ENCODE data around the gene TSPAN18.

The TSPAN18 gene

GRCh38 chr11:44901120-44901633, 174.4 kb downstream of the TSPAN18 start:
- DNase-seq (ENCODE audit: low spot score), result no peak
- no peak overlapping the region for H3K27ac Mint-ChIP-seq
- H3K36me3 Mint-ChIP-seq (ENCODE audit: low read depth), result no peaks in the 10 kb centered on the region
- no peaks in the 10 kb centered on the region for H3K9me3 Mint-ChIP-seq
- H3K27me3 Mint-ChIP-seq (ENCODE audit: low read depth), result peaks cover 2% of the 10 kb centered on the region
- no peak overlapping the region for H3K4me3 Mint-ChIP-seq
- H3K4me1 Mint-ChIP-seq (ENCODE audit: low read depth), result no peaks in the 10 kb centered on the region

DNA sequence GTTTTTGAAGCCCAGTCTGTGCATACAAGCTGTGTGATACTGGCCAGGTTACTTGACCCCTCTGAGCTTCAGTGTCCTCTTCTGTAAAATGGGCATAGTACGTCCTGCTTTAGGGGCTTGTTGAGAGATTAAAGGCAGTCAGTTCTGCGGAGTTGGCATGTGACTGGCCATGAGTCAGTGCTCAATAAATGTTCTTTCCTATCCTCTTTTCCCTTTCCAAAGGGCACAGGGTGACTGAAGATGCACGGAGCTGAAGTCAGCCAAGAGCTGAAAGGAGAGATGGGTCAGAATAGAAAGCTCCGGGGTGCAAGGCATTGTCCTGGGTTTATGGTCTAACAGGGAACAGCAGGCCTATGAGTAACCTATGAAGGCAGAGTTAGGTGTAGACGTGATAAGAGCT, 175.0 kb downstream of the TSPAN18 start:
- Mint-ChIP-seq H3K36me3 (ENCODE audit: low read depth) (no peaks in the 10 kb centered on the region), H3K4me3 (no peak overlapping the region), H3K4me1 (ENCODE audit: low read depth) (no peaks in the 10 kb centered on the region), H3K9me3 (no peaks in the 10 kb centered on the region), H3K27ac (no peak overlapping the region), H3K27me3 (ENCODE audit: low read depth) (peaks cover 2% of the 10 kb centered on the region)
- DNase-seq (ENCODE audit: low spot score), result no peak

DNA sequence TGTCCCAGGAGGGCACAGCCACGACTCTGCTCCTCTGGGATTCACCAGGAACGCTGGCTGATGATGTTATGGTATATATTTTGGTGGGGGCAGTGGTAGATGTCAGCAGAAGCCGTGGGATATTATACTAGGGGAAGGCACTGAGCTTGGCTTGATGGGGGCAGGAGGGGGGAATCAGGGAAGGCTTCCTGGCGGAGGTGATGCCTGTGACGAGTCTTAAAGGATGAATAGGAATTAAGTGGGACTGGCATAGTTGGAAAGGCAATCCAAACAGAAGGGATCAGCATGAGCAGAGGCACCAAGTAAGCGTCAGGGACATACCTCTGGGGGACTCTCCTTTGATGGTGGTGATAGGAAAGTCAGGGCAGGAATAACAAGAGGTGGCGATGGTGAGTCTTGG, 176.3 kb downstream of the TSPAN18 start:
- no peaks in the 10 kb centered on the region for H3K9me3 Mint-ChIP-seq
- H3K36me3 Mint-ChIP-seq (ENCODE audit: low read depth), result no peaks in the 10 kb centered on the region
- no peak overlapping the region for H3K27ac Mint-ChIP-seq
- DNase-seq (ENCODE audit: low spot score), result no peak
- H3K4me3 Mint-ChIP-seq, result no peak overlapping the region
- H3K4me1 Mint-ChIP-seq (ENCODE audit: low read depth), result no peaks in the 10 kb centered on the region
- peaks cover 2% of the 10 kb centered on the region for H3K27me3 Mint-ChIP-seq (ENCODE audit: low read depth)

- H3K4me1 Mint-ChIP-seq (ENCODE audit: low read depth), result no peaks in the 10 kb centered on the region
- H3K27me3 Mint-ChIP-seq (ENCODE audit: low read depth), result peaks cover 2% of the 10 kb centered on the region
- H3K4me3 Mint-ChIP-seq, result no peak overlapping the region
- DNase-seq (ENCODE audit: low spot score), result no peak
- no peaks in the 10 kb centered on the region for H3K36me3 Mint-ChIP-seq (ENCODE audit: low read depth)
- H3K9me3 Mint-ChIP-seq, result no peaks in the 10 kb centered on the region
- no peak overlapping the region for H3K27ac Mint-ChIP-seq
Observed at GRCh38 chr11:44903518-44903917, 176.8 kb downstream of the TSPAN18 start.

GRCh38 chr11:44904261-44905020, 177.7 kb downstream of the TSPAN18 start:
- H3K27me3 Mint-ChIP-seq (ENCODE audit: low read depth), result peaks cover 2% of the 10 kb centered on the region
- no peaks in the 10 kb centered on the region for H3K36me3 Mint-ChIP-seq (ENCODE audit: low read depth)
- no peak overlapping the region for H3K27ac Mint-ChIP-seq
- H3K4me1 Mint-ChIP-seq (ENCODE audit: low read depth), result no peaks in the 10 kb centered on the region
- H3K4me3 Mint-ChIP-seq, result no peak overlapping the region
- DNase-seq (ENCODE audit: low spot score), result no peak
- no peaks in the 10 kb centered on the region for H3K9me3 Mint-ChIP-seq

DNA sequence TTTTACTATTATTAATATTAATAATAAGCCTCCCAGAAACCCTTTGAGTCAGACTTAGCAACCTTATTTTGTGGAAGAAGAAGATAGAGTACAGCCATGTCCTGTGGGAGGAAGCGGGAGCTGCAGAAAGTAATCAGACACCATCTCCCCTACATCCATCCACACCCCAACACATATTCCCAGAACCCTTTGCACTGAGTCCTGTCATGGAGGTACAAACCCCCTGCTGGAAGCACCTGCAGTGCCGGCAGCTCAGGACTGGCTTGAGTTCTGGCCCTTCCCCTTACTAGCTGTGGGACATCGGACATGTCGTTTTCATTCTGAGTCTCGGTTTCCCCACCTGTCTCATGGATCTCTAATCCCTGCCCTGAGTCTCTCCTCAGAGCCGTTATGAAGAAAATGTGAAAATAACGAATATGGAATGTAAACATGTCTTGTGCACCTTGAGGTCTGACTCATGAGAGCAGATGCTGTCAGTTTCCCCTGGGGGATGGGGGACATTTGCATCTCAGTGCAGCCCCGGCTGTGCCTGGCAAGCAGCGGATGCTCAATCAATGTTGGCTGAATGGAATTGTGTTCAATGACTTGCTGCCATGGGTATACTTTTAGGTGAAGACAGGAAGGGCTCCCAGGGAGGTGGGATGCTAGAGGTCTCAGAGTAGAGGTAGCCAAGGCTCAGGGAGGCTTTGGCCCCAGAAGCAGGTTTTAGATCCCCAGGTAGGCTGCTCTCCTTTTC, 178.5 kb downstream of the TSPAN18 start:
- no peak for DNase-seq (ENCODE audit: low spot score)
- Mint-ChIP-seq H3K36me3 (ENCODE audit: low read depth) (no peaks in the 10 kb centered on the region), H3K27me3 (ENCODE audit: low read depth) (peaks cover 2% of the 10 kb centered on the region), H3K4me3 (no peak overlapping the region), H3K9me3 (no peaks in the 10 kb centered on the region), H3K27ac (no peak overlapping the region), H3K4me1 (ENCODE audit: low read depth) (no peaks in the 10 kb centered on the region)

DNA sequence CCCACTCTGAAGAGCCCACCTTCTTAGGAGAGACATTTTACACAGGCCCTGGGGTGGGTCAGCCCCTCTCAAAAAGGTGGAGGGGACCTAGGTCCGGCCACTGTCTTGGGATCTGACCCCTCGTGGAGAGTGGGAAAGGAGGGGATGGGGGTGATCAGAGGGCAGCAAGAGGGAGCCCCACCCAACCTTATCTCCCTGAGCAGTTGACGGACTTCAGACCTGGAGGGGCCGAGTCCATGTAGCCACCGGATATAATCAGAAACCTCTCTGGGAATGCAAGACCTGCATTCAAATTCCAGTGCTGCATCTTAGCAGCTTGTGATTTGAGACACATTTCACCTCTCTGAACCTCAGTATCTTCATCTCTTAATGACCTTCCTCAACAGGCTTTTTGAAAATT, 179.9 kb downstream of the TSPAN18 start:
- Mint-ChIP-seq H3K36me3 (ENCODE audit: low read depth) (no peaks in the 10 kb centered on the region), H3K27ac (no peak overlapping the region), H3K4me1 (ENCODE audit: low read depth) (peaks cover 4% of the 10 kb centered on the region), H3K27me3 (ENCODE audit: low read depth) (peaks cover 2% of the 10 kb centered on the region), H3K4me3 (no peak overlapping the region), H3K9me3 (no peaks in the 10 kb centered on the region)
- DNase-seq (ENCODE audit: low spot score), result no peak

GRCh38 chr11:44909557-44909956, 182.8 kb downstream of the TSPAN18 start:
- no peaks in the 10 kb centered on the region for H3K9me3 Mint-ChIP-seq
- no peak overlapping the region for H3K27ac Mint-ChIP-seq
- H3K4me3 Mint-ChIP-seq, result no peak overlapping the region
- no peaks in the 10 kb centered on the region for H3K36me3 Mint-ChIP-seq (ENCODE audit: low read depth)
- peaks cover 2% of the 10 kb centered on the region for H3K27me3 Mint-ChIP-seq (ENCODE audit: low read depth)
- no peak for DNase-seq (ENCODE audit: low spot score)
- peaks cover 4% of the 10 kb centered on the region for H3K4me1 Mint-ChIP-seq (ENCODE audit: low read depth)

DNA sequence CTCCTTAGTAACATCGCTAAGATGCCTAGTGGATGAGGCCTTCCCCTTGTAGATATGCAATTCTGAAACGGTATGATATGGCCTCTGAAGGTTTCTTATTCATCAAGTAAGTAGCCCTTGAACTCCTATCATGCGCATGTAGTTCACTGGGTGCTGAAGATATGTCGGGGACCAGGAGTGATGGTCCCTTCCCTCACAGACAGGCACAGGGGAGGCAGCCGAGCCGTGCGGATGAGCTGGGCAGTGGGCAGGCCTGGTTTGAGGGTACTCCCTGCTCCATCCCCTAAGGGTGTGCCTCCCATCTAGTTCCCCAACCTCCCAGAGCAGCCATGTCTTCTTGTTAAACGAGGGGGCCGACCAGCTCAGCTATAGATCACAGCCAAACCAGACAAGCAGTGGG, 183.8 kb downstream of the TSPAN18 start:
- DNase-seq (ENCODE audit: low spot score), result no peak
- Mint-ChIP-seq H3K27ac (no peak overlapping the region), H3K9me3 (no peaks in the 10 kb centered on the region), H3K4me1 (ENCODE audit: low read depth) (peaks cover 4% of the 10 kb centered on the region), H3K36me3 (ENCODE audit: low read depth) (no peaks in the 10 kb centered on the region), H3K27me3 (ENCODE audit: low read depth) (no peaks in the 10 kb centered on the region), H3K4me3 (no peak overlapping the region)

DNA sequence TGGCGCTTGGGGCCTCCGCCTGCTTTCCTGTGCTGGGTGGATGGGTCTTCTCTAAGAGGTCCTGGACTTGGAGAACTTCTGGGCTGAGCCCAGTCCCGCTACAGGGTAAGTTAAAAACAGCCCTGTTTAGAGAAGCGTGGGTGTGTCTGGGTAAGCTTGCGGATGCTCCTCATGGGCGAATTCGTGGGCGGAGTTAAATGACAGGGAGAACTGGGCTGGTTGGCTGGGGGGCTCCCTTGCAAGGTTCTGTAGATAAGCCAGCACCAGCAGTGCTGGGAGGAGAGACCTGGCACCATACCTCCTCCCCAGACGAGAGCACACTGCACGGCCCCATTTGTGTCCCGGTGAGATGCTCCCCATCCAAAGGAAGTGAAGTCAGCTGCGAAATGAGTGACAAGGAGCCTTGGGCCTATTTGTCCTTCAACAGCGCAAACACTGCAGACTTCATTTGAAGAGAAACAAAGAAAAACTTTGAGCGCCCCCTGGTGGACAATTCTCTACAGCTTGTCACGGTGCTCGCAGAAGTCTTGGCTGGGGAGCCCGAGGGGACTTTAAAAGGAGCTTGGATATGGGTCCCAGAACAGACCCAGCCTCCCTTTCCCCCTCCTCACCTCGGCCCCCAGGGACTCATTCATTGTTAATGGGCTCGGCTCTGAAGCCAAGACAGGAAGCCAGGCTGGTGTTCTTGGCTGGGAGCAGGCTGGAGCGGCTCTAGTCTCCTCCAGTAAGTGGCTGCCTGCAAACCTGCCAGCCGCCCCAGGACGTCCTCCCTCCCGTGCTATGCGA, 184.5 kb downstream of the TSPAN18 start:
- no peak overlapping the region for H3K27ac Mint-ChIP-seq
- no peaks in the 10 kb centered on the region for H3K36me3 Mint-ChIP-seq (ENCODE audit: low read depth)

GRCh38 chr11:44912270-44912987, 185.7 kb downstream of the TSPAN18 start:
- no peak for DNase-seq (ENCODE audit: low spot score)
- Mint-ChIP-seq H3K4me3 (no peak overlapping the region), H3K9me3 (no peaks in the 10 kb centered on the region), H3K27me3 (ENCODE audit: low read depth) (no peaks in the 10 kb centered on the region), H3K36me3 (ENCODE audit: low read depth) (no peaks in the 10 kb centered on the region), H3K27ac (no peak overlapping the region), H3K4me1 (ENCODE audit: low read depth) (peaks cover 4% of the 10 kb centered on the region)

More for the DNA sequence above, 184.5 kb downstream of the TSPAN18 start:
- H3K27me3 Mint-ChIP-seq (ENCODE audit: low read depth), result no peaks in the 10 kb centered on the region
- no peaks in the 10 kb centered on the region for H3K9me3 Mint-ChIP-seq
- peak; percentile 66 for DNase-seq (ENCODE audit: low spot score)
- H3K4me1 Mint-ChIP-seq (ENCODE audit: low read depth), result peaks cover 4% of the 10 kb centered on the region
- H3K4me3 Mint-ChIP-seq, result no peak overlapping the region

- no peak for DNase-seq (ENCODE audit: low spot score)
- H3K9me3 Mint-ChIP-seq, result no peaks in the 10 kb centered on the region
- H3K36me3 Mint-ChIP-seq (ENCODE audit: low read depth), result no peaks in the 10 kb centered on the region
- no peak overlapping the region for H3K4me3 Mint-ChIP-seq
- no peaks in the 10 kb centered on the region for H3K27me3 Mint-ChIP-seq (ENCODE audit: low read depth)
- no peak overlapping the region for H3K27ac Mint-ChIP-seq
- peaks cover 4% of the 10 kb centered on the region for H3K4me1 Mint-ChIP-seq (ENCODE audit: low read depth)
Observed at GRCh38 chr11:44913502-44913901, 186.7 kb downstream of the TSPAN18 start.

GRCh38 chr11:44914105-44914504, 187.3 kb downstream of the TSPAN18 start:
- H3K9me3 Mint-ChIP-seq, result no peaks in the 10 kb centered on the region
- no peak for DNase-seq (ENCODE audit: low spot score)
- no peak overlapping the region for H3K27ac Mint-ChIP-seq
- H3K36me3 Mint-ChIP-seq (ENCODE audit: low read depth), result no peaks in the 10 kb centered on the region
- H3K27me3 Mint-ChIP-seq (ENCODE audit: low read depth), result no peaks in the 10 kb centered on the region
- H3K4me3 Mint-ChIP-seq, result no peak overlapping the region
- peaks cover 4% of the 10 kb centered on the region for H3K4me1 Mint-ChIP-seq (ENCODE audit: low read depth)

All from T-helper 2 cell treated with Interferon-gamma antibody and Interleukin-4, amounts not matched to agents 5 μg/mL and 100 μg/mL, for 36 hours (primary cell).